Skin epidermis (tissue), 12 donors: Measurements from ENCODE around the gene RNF26.

Experiments
- H3K27ac ChIP-seq, 21 experiments: fragments of 200-600 bp; sonication (generic) in 11 of 21; one replicate each; pipeline ENCODE4 v1.5.0; 2020; ENCODE audit warnings: mild to moderate bottlenecking in 3 of 21, inconsistent platforms in 2 of 21, moderate library complexity in 2 of 21
- H3K4me3 ChIP-seq, 7 experiments: fragments of 200-600 bp; sonication (generic) in 2 of 7; one replicate each; pipeline ENCODE4 v1.5.0; 2020; ENCODE audit warnings: inconsistent platforms in 2 of 7, mild to moderate bottlenecking in 2 of 7, moderate library complexity in 1 of 7

The RNF26 gene

DNA sequence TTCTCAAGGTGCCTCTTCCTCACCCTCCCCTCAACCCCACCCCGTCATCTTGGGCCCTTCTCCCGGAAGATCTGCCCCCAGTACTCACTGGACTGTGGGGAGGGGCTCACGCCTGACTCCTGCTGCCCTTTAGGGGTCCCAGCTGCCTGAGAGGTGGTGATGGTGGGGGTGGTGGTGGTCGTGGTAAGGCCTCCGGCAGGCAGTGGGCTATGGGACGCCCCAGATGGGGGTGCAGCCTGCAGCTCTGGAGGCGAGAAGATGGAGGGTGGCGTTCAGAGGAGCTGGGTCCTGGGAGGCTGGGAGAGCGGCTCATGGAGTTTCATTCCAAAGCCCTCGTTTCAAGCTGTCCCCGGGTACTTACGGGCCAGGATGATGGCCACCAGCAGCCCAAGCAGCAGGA, 11.4 kb downstream of the RNF26 start:
- H3K27ac ChIP-seq = no peak overlapping the region
- no peak overlapping the region for H3K4me3 ChIP-seq

DNA sequence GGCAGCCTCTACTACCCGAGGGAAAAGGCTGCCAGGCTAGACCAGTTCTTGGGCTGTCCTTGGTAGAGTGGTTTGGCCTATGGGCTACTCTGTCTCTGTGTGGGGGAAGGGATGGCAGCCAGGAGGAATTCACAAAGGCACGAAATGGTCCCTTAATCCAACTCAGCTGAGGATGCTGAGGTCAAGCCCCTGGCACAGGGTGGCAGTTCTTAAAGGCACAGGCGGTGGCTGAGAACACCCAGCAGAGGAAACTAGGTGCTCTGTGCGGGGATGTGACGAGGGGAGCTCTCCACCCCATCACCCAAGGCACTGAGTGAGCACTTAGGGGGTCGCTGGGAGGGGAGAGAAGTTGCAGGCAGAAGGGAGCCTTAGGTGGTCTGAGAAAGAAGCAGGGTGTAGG, 12.3 kb downstream of the RNF26 start, which contains the start of gene MFRP:
Gene MFRP, minus strand, starts transcription at position 101 of the 400 bp plus-strand sequence. CDS start 192 bp downstream, outside the sequence.
- no peak within 1 kb of the TSS for H3K4me3 ChIP-seq
- peak within 1 kb of the TSS in 13 of 21 experiments; percentile 2 to 74 (median 52) for H3K27ac ChIP-seq

DNA sequence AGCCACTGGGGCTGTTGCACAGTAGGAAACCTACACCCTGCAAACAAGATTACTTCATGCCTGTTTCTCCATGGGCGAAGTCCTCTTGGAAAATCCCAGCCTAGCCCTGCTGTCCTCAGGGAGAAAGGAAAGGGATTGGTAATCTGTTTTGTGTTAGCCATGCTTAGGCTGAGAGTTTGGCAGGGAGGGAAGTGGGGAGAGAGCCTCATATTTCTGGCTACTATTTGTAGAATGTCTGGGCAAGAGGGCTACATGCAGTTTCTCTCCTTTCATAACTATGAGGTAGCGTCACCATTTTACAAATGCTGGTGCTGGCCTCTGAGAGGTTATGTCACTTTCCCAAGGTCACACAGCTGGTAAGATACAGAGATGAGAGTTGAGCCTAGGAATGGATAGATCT, 12.9 kb downstream of the RNF26 start:
- no peak overlapping the region for H3K4me3 ChIP-seq
- H3K27ac ChIP-seq = peak overlapping the region in 11 of 21 experiments; percentile 2 to 74 (median 54)

DNA sequence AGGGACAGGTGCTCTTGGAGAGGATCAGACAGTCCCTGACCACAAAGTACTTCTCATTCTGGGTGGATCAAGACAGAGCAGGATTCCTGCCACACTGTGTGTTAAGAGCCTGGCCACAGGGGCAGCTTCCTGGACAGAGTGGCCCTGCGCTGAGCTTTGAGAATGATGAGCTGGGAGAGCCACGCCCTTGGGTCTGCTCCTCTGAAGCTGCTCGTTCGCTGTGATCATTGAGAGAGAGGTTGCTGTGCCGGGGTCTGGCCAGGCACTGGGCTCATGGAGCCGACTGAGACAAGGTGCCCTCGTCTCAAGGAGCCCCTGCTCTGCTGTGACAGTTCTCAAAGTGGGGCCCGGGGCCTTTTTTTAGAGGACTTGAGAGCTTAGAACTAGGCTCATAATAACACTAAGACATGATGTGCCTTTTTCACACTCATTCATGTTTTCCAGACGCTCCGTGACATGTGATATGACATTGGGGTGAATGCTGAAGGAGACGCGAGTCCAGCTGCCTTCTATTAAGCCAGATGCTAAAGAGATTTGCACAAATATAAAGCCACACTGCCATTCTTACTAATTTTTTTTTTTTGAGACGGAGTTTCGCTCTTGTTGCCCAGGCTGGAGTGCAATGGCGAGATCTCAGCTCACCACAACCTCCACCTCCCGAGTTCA, 13.7 kb downstream of the RNF26 start:
- Histone ChIP-seq H3K27ac (peak overlapping the region in 16 of 21 experiments; percentile 2 to 74 (median 34)), H3K4me3 (no peak overlapping the region)

DNA sequence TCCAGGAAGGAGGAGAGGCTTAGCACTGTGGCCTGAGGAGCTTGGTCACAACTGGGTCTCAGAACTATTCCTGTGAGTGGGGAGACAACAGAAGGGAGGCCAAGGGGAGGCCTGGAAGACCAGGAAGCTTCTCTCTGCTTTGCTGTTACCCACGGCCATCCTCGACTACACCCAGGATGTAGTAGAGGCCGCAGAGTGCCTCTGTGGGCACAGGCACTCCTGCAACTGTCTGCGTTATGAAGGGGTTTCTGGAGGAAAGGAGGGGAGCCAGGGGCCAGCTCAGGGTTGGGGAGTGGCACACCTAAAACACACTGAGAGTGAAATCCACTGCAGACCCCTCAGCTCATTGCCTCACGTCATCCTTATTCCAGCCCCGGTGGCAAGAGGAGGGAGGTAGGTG, 16.0 kb downstream of the RNF26 start:
- H3K27ac ChIP-seq = no peak overlapping the region

DNA sequence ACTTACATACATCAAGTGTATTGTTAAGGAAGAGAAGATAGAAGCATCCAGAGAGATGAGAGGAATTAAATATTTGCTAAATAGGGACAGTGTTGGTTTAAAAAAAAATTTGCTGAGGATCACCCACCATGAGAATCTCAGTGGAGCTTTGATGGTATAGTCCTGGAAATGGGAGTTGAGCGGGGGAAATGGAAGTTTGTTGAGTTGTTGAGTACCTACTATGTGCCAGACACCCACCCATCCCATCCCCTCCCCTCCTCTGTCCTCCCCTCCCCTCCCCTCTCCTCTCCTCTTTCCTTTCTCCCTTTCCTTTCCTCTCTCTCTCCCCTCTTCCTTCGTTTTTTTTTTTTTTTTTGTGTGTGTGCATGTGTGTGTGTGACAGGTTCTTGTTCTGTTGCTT, 16.9 kb downstream of the RNF26 start:
- H3K4me3 ChIP-seq = no peak overlapping the region
- no peak overlapping the region for H3K27ac ChIP-seq

More for the DNA sequence above, 16.0 kb downstream of the RNF26 start:
- no peak overlapping the region for H3K4me3 ChIP-seq

DNA sequence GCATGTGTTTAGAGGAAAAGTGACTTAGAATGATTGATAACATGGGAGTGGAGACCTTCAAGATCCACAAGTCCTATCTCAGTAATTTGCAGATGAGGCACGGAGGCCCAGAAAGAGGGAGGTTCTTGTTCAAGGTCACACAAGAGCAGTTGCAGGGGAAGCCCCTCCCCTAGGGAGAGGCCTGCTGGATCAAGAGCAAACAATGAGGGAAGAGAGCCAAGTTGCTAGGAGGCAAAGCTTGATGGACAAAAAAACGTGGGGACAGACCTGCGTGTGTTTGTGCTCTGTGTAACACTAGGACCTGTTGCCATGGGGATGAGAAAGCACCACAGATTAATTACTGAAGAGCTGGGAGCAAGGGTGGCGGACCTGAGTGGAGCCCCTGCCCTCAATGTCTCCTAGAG, 18.5 kb downstream of the RNF26 start:
- no peak overlapping the region for H3K4me3 ChIP-seq
- H3K27ac ChIP-seq = no peak overlapping the region

DNA sequence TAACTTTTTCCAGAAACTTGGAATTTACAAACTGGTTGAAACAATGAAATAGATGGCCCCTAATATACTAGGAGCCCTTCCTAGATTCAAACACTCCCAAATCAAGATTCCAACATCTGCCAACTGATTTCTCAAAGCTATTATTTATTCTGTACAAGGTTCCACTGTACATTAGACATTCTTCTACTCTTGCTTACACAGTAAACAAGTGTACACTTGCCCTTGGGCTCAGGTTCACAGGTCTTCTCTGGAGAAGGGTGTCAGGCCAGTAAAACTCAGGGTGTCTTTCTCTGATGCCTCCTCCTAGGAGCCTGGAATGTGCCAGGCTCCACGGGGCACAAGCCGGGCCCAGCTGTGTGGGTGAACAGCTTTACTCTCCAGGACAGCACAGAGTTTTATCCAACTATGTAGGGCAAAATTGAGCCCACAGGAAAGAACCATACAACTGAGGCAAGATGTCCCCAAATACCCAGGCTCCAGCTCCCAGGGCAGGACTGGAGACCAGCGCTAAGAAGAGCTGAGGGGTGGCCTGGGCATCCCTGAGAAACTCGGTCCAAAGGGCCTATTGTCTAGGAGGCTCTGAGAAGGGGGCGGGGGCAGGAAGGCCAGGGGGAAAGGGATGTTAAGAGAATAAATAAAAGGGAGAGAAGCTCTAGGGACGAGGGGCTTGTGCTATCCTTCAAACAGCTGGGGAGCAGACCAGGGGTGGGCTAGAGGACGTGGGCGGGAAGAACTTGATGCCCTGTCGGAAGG, 20.9 kb downstream of the RNF26 start:
- Histone ChIP-seq H3K27ac (peak overlapping the region in 1 of 21 experiments; percentile 34), H3K4me3 (no peak overlapping the region)

DNA sequence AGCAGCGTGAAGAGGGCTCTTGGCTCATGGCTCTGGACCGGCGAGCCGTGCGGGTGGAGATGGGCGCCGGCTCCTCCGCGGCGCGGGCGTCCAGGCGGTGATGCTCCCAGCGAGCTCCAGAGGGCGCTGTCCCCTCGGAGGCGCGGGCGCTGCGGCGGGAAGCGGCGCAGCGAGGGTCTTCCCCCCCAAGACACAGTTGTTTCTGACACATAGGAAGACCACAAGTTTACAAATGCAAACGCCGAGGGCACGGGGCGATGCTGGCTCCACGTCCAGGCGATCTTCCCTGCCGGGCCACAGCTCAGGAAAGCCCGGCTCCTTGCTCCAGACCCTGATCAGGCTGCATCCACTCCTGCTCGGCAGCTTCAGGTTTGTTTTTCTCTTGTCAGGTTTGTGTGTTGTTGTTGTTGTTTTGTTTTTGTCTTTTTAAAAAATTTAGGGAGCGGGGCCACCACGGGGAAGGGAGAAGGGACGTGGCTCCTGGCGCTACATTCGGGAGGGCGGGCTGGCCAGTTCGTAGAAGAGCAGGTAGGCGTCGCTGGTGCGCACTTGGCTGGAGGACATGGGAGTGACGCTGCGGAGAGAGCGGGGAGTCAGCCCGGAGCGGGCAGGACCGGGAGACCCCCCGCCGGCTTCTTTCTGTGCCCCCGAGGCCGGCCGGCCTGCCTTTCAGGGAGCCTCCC, 22.2 kb downstream of the RNF26 start:
- Histone ChIP-seq H3K4me3 (peak overlapping the region; percentile 22 to 49 (median 36)), H3K27ac (peak overlapping the region in 11 of 21 experiments; percentile 9 to 78 (median 66))

DNA sequence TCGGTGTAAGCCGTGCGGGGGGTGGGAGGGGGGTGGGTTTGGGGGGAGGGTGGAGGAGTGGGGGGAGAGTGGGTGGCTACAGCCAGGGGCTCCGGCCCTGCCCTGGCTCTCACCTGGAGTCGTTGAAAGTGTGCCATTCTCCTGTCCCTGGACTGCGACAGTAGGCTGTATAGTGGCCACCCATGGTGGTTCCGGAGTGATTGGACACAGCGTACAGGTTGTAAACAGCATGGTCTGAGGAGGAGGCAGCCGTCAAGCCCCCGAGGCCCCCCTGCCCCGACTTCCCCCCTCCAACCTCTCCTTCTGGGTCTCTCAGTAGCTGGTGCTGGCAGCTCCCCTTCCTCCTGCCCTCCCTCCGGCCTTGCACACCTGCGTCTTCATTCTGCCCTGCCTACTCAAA, 22.7 kb downstream of the RNF26 start:
- H3K27ac ChIP-seq = peak overlapping the region in 7 of 21 experiments; percentile 39 to 78 (median 68)
- H3K4me3 ChIP-seq = peak overlapping the region in 6 of 7 experiments; percentile 22 to 49 (median 40)

DNA sequence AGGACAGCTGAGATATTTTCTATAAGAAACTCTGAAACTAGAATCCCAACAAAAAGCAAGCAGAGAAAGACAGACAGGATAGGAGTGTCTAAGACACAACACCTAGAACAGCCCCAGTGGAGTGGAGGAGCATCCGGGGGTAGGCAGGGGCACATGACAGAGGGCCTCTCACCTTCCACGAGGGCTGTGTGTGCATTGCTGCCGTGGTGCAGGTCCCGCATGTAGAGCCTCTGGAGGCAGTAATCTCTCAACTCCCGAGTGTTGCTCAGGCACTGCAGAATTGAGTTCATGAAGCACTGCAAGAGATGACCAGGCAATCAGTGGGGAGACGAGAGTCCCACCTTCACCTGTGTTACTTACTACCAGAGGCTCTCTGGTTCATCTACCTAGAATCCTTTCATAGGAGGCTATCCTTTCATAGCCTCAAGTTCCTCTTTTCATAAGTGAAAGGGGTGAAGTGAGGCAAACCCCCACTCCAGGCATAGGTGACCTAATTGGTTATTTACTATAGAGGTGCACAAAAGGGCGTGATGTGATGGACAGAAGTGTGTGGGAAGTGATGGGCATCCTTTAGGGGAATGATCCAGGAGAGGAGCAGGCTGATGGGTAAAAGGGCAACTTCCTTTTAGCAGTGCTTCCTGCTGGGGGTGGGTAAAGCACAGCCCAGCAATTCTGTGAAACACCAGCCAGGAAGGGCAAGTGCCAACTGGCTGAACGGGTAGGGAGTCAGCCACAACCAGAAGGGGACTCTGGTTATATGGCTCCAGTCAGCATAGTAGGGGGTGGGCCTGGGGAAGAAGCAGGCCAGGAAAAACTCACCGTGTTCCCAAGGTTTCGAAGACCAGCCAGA, 25.3 kb downstream of the RNF26 start:
- Histone ChIP-seq H3K27ac (peak overlapping the region in 2 of 21 experiments; percentile 26 to 62), H3K4me3 (no peak overlapping the region)

DNA sequence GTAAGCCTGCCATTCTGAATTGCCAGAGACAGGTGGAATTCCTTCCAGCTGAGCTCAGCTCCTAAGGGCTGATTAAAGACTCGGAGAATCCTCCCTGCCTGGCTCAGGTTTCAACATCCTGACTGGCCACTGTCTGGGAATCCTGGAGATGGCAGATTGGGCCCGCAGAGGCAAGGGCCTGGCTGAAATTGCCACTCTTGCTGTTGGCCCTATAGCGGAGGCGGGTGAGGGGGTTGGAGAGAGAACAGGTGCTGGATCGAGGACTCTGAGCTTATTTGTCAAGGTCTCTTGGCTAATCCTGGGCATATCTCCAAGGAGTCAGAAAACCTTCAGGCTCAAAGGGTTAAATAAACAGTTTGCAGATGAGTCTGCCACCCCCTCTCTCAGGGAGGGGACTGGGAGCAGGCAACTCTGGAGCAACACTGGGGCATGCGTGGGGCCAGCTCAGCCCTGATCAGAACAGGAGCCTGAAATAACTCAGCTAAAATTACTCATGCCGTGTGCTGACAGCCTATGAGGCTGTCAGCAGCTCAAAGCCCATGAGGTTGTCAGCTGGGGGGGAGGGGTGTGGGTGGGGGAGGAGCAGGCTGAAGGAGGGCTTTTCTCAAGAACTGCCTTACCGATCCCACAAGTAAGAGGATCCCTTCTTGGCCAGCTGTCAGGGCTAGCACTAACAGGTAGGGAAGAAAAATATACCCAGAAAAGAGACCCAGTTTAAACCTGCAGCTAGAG, 26.9 kb downstream of the RNF26 start:
- Histone ChIP-seq H3K27ac (peak overlapping the region in 11 of 21 experiments; percentile 4 to 62 (median 32)), H3K4me3 (peak overlapping the region in 1 of 7 experiments; percentile 7)

DNA sequence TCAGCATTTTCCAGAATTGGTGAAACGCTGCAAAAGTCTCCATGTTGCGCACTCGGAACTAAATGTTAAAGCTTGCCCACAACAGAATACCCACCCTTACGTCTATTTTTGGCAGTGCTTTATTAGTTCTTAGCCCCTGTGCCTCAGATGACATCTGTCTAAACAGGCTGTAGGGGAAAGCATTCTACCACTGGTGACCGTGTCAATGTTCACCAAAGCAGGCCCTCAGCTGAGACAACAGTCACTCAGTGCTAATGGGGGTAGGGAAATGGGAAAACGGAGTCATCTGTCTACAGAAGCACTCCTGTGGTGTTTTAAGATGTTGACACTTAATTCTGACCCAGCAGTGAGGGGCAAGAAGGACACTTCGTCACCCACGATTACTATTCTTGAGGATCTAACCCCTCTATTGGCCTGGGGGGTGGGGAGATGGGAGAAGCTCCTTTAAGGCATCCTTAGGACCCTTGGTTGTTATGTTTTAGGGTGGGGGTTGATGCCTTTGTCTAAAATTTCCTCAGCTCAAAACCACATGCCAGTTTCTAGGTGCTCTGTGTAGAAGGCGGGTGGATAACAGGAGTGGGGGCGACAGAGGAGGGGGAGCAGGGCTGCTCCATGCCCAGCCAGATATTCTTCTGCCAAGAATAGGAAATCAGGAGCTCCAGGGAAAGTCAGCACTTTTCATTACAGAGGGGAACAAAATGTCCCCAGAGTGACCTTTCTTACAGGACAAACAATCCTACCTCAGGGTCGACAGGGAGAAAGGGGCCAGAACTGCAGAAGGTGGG, 27.8 kb downstream of the RNF26 start:
- H3K27ac ChIP-seq = peak overlapping the region in 8 of 21 experiments; percentile 7 to 62 (median 36)
- H3K4me3 ChIP-seq = peak overlapping the region in 1 of 7 experiments; percentile 7

DNA sequence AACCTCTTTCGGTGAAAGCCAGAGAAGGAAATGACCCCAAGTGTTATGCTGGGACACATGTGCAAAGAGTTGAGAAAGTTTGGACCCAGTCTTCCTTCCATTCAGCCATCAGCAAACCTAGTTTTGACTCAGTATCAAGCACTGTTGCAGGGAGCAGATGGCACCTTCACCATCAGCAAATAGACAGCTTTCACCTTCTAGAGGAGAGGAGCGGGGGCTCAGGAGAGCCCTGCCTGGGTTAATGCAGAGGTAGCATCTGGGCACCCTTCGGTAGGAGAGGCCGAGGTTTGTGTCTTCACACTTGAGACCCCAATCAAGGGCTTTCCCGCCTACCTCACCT, 28.4 kb downstream of the RNF26 start:
- Histone ChIP-seq H3K4me3 (peak overlapping the region in 3 of 7 experiments; percentile 10 to 44 (median 35)), H3K27ac (peak overlapping the region in 5 of 21 experiments; percentile 2 to 74 (median 59))

DNA sequence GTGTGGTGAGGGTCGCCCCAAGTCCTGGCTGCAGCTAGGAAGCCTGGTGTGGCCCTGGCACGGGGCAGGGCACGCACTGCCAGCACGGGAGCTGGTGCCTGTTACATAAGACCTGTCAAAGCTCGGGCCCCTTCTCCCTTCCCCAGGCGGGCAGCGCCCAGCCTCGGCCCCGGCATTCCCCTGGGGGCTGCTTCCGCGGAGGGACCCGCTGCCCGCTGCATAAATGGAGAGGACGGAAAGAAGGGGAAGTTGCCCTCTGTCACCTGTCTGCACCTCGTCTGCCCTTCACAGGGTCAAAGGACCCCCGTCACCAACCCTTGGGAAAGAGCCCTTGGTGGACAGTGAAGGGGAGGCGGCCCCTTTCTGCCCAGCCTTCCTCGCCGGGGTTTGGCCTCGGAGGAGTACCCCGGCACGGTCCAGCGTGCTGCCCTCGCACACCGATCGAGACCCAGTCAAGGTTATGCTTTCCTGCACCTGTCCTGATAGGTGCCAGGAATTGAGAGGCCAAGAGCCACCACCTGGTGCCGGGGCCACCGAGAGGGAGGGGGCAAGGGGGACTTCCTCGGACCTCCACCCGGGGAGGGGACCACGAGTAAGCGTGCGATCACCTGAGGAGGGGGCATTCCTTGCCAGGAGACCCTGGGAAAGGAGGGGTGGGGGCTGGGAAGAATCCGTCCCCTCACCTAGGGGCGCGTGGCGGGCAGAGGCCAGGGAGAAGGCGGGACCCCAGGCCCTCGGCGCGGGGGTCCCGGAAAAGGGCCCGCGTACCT, 28.9 kb downstream of the RNF26 start:
- peak overlapping the region in 11 of 21 experiments; percentile 4 to 76 (median 59) for H3K27ac ChIP-seq

DNA sequence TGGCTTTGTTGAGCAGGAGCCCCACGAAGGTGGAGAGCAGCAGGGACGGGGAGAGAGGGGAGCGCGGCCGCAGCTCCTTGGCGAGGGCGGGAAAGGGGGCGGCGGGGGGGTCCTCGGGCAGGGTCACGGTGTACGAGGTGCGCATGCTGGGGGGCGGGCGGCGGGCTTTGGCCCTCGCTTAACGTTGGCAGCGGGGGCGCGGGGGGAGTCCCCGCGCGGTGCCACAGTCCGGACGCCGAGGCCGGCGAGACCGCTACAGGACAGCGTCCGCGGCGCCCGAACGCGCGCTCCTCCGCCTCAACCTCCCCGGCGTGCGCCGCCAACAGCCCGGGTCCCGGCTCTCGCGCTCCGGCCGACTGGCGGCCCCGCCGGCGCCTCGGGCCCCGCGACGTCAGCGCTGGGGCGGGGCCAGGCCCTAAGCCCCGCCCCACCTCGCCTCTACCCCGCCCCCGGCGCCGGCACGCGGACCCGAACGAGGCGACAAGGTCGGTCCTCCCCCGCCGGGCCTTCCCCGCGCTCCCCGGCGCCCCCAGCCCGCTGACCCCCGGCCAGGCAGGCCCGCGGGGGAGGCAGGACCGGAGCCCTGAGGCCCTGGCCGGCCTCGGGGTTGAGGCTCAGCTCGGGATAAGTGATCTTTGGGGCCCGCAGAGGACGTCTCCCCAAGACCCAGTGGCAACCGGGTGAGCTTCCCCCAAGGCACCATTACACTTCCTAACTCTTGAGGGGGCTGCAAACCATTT, 29.7 kb downstream of the RNF26 start:
- Histone ChIP-seq H3K4me3 (peak overlapping the region; percentile 23 to 47 (median 34)), H3K27ac (peak overlapping the region in 13 of 21 experiments; percentile 4 to 76 (median 59))

More for the DNA sequence above, 28.9 kb downstream of the RNF26 start:
- peak overlapping the region in 6 of 7 experiments; percentile 23 to 47 (median 34) for H3K4me3 ChIP-seq
